Fibroblast of lung (primary cell): ENCODE data around the gene STK11IP.

Experiments used
- CTCF ChIP-seq, 2 donors: IDR thresholded peaks in 1 of 2; conservative IDR thresholded peaks in 1 of 2; 1 replicate in 1 of 2; 2 replicates in 1 of 2; pipeline ENCODE4 v1.5.1; 2011 to 2012; ENCODE audit warnings: low read length in 2 of 2, control low read depth in 1 of 2, inconsistent platforms in 1 of 2, low read depth in 1 of 2, mild to moderate bottlenecking in 1 of 2
- EZH2 ChIP-seq: IDR thresholded peaks from 2 replicates; pipeline ENCODE4 v1.5.1; 2012; ENCODE audit warnings: low read length, control low read depth, mild to moderate bottlenecking; ENCODE audit errors: missing control alignments

GRCh38 chr2:219567791-219568361 lies 29.8 kb upstream of the STK11IP start:
- no peak for TF ChIP-seq CTCF (conservative IDR thresholded peaks at IDR 0.05 in 1 of 2, IDR thresholded peaks at IDR 0.05 in 1 of 2; ENCODE audit: low read depth in 1 of 2, low read length in 2 of 2)
- no peak for TF ChIP-seq EZH2
